GM18508 (cell line): ENCODE results near the gene DNMT3L.

ENCODE experiments used
- ATAC-seq: cut with Tn5 transposase; IDR thresholded peaks from one replicate; pipeline ENCODE4 v1.9.1; 2021; ENCODE audit warnings: moderate number of reproducible peaks; ENCODE audit not compliant: insufficient read depth, unreplicated experiment

Gene DNMT3L

GRCh38 chr21:44282370-44282769 is 20.7 kb upstream of the DNMT3L start:
- no peak for ATAC-seq

- no peak for ATAC-seq
These were observed 20.1 kb upstream of the DNMT3L start for GRCh38 chr21:44281801-44282200.

- ATAC-seq = no peak
These were observed 17.9 kb upstream of the DNMT3L start for GRCh38 chr21:44279354-44280260.

DNA sequence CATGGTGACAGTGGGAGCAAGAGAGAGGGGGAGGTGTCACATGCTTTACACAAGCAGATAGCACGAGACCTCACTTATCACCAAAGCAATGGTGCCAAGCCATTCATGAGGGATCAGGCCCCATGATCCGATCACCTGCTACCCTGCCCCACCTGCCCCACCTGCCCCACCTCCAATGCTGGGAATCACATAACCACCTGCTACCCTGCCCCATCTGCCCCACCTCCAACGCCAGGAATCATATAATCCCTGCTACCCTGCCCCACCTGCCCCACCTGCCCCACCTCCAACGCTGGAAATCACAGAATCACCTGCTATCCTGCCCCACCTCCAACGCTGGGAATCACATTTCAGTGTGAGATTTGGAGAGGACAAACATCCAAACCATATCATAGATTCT is 13.3 kb upstream of the DNMT3L start:
- ATAC-seq = no peak

DNA sequence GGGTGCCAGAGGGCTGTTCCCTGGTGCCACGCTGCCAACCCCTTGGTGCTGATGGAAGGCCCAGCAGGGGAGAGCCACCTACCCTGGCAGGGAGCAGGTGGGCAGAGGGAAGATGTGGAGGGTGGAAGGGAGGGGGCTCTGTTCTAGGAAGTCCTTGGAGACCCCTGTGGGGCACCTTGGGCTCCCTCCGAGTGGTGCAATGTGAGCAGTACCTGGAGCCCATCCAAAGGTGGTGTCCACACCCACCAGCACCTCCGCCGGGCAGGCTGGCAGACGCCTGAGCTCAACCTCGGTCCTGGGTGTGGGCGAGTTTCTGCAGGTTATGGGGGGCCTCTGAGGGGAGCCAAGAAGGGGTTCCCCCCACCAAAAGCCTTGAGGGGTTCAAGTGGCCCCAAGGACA is 11.3 kb upstream of the DNMT3L start:
- ATAC-seq = no peak

- no peak for ATAC-seq
These were observed 10.7 kb upstream of the DNMT3L start for GRCh38 chr21:44272284-44272858.

- ATAC-seq = no peak
These were observed 10.0 kb upstream of the DNMT3L start for GRCh38 chr21:44271558-44272283.

DNA sequence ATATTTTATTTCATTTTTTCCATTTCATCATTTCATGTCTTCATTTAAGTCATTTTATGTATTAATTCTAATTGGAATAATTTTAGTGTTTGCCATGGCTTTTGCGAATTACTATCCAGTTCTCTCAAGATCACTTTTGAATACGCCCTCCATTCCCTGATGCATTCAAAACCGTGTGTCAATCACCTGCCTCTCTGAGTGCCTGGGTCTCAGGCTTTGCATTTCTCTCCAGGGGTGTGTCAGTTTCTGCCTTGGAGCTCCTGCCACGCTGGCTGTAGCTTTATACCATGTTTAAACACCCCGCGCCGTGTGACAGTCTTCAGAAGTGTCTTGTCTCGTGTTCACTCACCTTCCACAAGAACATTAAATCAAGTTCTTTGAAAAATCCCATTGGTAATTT is 7.4 kb upstream of the DNMT3L start:
- ATAC-seq = no peak

GRCh38 chr21:44267655-44268142 is 6.0 kb upstream of the DNMT3L start:
- no peak for ATAC-seq

DNA sequence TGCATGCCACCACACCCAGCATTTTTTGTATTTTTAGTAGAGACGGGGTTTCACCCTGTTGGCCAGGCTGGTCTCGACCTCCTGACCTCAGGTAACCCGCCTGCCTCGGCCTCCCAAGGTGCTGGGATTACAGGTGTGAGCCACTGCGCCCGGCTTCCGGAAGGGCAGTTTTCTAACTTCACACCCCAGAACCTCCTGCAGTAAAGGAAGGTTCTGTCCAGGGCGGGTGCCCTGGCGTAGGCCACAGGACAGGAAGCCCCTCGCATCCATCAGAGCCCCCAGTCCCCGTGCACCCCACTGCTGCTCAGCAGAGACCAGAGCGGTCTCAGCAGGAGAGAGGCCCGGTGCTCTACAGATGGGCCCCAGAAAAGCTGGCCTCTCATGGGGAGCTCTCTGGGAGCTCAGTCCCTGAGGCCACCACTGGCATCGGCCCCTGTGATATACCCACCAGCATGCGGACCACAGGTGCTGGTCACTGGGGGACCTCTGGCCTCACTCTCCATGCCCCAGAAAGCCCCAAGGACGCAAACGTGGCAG is 4.1 kb upstream of the DNMT3L start:
- no peak for ATAC-seq

GRCh38 chr21:44263768-44264167 is 2.1 kb upstream of the DNMT3L start:
- no peak for ATAC-seq

GRCh38 chr21:44263221-44263760 is 1.6 kb upstream of the DNMT3L start:
- no peak for ATAC-seq

- no peak for ATAC-seq
These were observed 800 bp upstream of the DNMT3L start for GRCh38 chr21:44262338-44263056.

DNA sequence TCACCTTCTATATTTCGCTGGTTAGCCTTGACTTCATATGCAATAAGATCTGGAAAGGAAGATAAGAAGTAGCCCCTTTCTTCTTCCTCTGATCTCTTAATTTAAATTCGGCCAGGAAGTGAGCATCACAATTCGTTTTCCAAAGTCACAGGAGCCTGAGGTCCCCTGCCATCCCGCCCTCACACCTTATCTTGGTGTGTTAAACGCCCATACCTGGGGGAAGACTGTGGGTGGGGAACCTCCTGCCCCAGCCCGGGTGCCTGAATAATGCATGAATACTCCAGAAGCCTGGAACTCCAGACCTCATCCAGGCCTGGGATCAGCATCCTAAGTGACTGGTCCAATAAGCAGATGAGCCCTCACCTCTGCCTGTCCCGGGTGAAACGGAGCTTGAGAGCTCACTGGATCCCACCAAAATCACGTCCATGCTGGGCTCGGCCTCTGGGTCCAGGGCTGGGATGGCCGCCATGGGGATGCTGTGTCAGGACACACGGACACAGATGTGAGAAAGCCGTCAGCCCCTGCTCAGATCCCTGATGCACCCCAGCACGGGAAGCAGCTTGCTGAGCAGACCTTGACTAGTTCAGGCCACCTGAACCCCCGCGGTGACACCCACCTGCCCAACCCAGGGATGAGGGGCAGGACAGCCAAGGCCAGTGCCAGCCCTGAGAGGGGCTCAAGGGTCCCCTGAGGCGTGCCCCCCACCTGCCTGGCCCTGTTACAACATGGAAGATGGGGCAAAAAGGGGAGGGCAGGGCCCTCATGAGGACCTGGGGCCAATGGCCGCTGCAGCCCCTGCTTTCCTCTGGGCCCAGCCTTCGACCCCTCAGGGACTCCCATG is 686 bp downstream of the DNMT3L start:
- no peak for ATAC-seq

DNA sequence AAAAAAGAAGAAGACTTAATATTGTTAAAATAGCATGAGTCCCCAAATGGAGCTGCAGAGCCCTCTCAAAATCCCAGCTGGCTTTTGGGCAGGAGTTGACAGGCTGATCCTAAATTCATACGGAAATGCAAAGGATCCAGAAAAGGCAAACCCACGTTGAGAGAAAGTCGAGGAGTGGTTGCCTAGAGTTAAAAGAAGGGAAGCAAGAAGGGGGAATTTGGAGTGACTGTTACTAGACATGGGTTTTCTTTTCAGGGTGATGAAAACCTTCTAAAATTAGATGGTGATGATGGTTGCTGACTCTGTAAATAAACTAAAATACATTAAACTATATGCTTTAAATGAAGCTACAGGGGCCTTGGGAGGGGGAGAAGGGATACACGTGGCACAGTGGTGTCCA is 1.6 kb downstream of the DNMT3L start:
- ATAC-seq = no peak

- ATAC-seq = no peak
These were observed 2.5 kb downstream of the DNMT3L start for GRCh38 chr21:44259082-44259705.

DNA sequence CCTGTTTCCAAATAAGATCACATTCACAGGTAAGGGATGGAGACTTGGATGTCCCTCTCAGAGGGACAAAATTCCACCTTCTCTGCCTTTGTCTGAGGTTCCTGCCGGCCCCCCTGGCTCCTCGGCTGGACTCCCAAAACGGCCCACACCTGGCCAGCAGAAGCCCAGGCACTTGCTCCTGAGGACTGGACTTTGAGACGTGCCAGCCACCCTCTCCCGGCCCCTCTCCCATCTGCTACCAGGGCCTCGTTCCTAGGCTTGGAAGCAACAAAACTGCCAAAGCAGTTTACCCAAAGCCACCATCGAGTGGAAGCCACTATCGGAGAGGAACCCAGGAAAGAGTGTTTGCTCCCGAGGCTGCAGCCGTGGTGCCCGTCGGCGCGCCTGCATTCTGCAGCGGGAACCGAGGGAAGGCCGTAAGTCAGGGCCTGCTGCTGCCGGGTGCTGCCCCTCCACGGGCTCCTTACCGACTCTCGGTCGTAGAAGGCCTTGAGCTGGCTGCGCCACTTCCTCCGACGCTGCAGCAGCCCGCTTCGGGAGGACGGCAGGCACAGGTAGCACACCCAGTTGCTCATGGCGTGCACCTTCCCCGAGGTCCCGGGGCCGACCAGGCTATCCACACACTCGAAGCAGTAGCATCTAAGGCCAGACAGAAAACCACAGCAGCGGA is 3.5 kb downstream of the DNMT3L start:
- no peak for ATAC-seq

DNA sequence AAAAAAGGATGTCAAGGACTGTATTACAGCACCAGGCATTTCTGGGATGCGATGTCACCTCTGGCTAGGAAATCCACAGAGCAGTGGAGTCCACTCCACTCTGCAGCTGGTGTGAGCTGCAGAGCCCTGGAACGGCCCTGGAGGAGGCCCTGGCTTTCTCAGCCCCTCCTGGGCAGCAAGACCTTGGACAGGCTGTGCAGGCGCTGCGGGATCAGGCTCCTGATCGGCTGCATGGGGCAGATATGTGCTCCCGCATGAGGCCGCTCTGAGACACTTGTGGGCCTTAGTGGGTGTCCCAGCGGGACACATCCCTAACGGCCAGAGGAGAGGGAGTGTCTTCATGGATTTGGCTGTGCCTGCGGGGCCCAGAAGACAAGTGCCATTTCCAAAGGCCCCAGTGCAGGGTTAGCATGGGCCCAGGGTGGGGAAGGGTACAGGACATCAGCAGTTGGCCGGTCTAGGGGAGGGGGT is 6.2 kb downstream of the DNMT3L start:
- ATAC-seq = no peak
